ENCODE data around the gene QSOX2.

DNA sequence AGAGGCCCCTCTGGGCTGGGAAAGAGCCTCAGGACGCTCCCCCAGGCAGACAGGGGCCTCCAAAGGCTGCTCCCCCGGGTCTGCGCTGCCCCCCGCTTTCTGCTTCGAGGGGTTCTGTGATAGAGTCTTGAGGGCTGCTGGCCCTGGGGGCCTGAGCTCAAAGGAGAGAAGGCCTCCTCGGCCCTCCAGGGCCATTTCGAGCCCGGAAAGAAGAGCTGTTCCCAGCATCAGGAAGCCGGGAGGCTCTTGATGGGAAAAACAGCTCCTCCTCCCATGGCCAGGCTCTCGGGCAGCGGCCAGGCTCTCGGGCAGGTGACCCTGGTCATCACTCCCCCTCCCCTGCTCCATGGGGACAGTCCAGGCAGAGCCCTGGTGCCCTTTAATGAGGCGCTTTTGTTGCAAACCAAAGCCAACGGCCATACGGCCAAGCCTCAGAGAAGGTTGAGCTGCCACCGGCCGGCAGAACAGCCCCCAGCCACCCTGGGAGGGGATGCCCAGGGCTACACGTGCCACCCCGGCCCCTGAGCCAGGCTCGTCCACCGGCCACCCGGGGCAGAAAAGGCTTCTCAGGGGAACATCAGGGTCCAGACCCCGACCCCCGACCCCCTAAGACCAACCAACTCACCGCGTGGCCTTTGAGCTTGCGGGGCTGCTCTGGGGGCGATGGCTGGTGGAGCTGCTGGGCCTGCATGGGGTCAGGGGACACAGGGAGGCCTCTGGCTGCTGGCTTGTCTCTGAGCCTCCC, 16.2 kb upstream of the QSOX2 start:
- TF ChIP-seq, protein P1, sequence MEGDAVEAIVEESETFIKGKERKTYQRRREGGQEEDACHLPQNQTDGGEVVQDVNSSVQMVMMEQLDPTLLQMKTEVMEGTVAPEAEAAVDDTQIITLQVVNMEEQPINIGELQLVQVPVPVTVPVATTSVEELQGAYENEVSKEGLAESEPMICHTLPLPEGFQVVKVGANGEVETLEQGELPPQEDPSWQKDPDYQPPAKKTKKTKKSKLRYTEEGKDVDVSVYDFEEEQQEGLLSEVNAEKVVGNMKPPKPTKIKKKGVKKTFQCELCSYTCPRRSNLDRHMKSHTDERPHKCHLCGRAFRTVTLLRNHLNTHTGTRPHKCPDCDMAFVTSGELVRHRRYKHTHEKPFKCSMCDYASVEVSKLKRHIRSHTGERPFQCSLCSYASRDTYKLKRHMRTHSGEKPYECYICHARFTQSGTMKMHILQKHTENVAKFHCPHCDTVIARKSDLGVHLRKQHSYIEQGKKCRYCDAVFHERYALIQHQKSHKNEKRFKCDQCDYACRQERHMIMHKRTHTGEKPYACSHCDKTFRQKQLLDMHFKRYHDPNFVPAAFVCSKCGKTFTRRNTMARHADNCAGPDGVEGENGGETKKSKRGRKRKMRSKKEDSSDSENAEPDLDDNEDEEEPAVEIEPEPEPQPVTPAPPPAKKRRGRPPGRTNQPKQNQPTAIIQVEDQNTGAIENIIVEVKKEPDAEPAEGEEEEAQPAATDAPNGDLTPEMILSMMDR (IDR thresholded peaks at IDR 0.05): no peak
- TF ChIP-seq POLR2A (IDR thresholded peaks at IDR 0.05) (no peak), POLR2AphosphoS5 (IDR thresholded peaks at IDR 0.05) (no peak)

Data from suprapubic skin (tissue), 4 donors.